Measurements from ENCODE around the gene TFF3.

TFF3 gene

GRCh38 chr21:42282021-42282420 lies 33.2 kb downstream of the TFF3 start:
- Histone ChIP-seq H3K4me1 (ENCODE audit: control insufficient read depth in 2 of 2, insufficient read depth in 2 of 2, low read length in 2 of 2) (no peaks in the 10 kb centered on the region), H3K27ac (ENCODE audit: low read depth in 2 of 2, low read length in 2 of 2) (no peak overlapping the region), H3K36me3 (ENCODE audit: control insufficient read depth in 2 of 2, insufficient read depth in 2 of 2, low read length in 2 of 2) (peaks cover 19 to 34% of the 10 kb centered on the region in 2 donors)

GRCh38 chr21:42281181-42281680 lies 34.0 kb downstream of the TFF3 start:
- no peak overlapping the region for H3K4me3 ChIP-seq (ENCODE audit: low read length in 2 of 2)
- H3K9me3 ChIP-seq (ENCODE audit: control insufficient read depth in 2 of 2, low read length in 2 of 2) = no peaks in the 10 kb centered on the region
- no peaks in the 10 kb centered on the region for H3K27me3 ChIP-seq (ENCODE audit: control insufficient read depth in 2 of 2, insufficient read depth in 2 of 2, low read length in 2 of 2)
- no peak overlapping the region for H3K9ac ChIP-seq (ENCODE audit: low read depth in 1 of 2, low read length in 2 of 2)
- no peaks in the 10 kb centered on the region for H3K4me1 ChIP-seq (ENCODE audit: control insufficient read depth in 2 of 2, insufficient read depth in 2 of 2, low read length in 2 of 2)
- peaks cover 20 to 35% of the 10 kb centered on the region in 2 donors for H3K36me3 ChIP-seq (ENCODE audit: control insufficient read depth in 2 of 2, insufficient read depth in 2 of 2, low read length in 2 of 2)
- H3K27ac ChIP-seq (ENCODE audit: low read depth in 2 of 2, low read length in 2 of 2) = no peak overlapping the region

More at GRCh38 chr21:42282021-42282420, 33.2 kb downstream of the TFF3 start:
- Histone ChIP-seq H3K4me3 (ENCODE audit: low read length in 2 of 2) (no peak overlapping the region), H3K27me3 (ENCODE audit: control insufficient read depth in 2 of 2, insufficient read depth in 2 of 2, low read length in 2 of 2) (no peaks in the 10 kb centered on the region), H3K9me3 (ENCODE audit: control insufficient read depth in 2 of 2, low read length in 2 of 2) (no peaks in the 10 kb centered on the region), H3K9ac (ENCODE audit: low read depth in 1 of 2, low read length in 2 of 2) (no peak overlapping the region)

- Histone ChIP-seq H3K9ac (ENCODE audit: low read depth in 1 of 2, low read length in 2 of 2) (no peak overlapping the region), H3K36me3 (ENCODE audit: control insufficient read depth in 2 of 2, insufficient read depth in 2 of 2, low read length in 2 of 2) (peaks cover 23 to 32% of the 10 kb centered on the region in 2 donors), H3K27me3 (ENCODE audit: control insufficient read depth in 2 of 2, insufficient read depth in 2 of 2, low read length in 2 of 2) (no peaks in the 10 kb centered on the region), H3K27ac (ENCODE audit: low read depth in 2 of 2, low read length in 2 of 2) (no peak overlapping the region), H3K4me3 (ENCODE audit: low read length in 2 of 2) (no peak overlapping the region), H3K4me1 (ENCODE audit: control insufficient read depth in 2 of 2, insufficient read depth in 2 of 2, low read length in 2 of 2) (no peaks in the 10 kb centered on the region), H3K9me3 (ENCODE audit: control insufficient read depth in 2 of 2, low read length in 2 of 2) (no peaks in the 10 kb centered on the region)
These were observed 34.6 kb downstream of the TFF3 start for GRCh38 chr21:42280356-42281180.

GRCh38 chr21:42279888-42280287 lies 35.3 kb downstream of the TFF3 start:
- no peak overlapping the region for H3K9ac ChIP-seq (ENCODE audit: low read depth in 1 of 2, low read length in 2 of 2)
- H3K27me3 ChIP-seq (ENCODE audit: control insufficient read depth in 2 of 2, insufficient read depth in 2 of 2, low read length in 2 of 2) = no peaks in the 10 kb centered on the region
- H3K36me3 ChIP-seq (ENCODE audit: control insufficient read depth in 2 of 2, insufficient read depth in 2 of 2, low read length in 2 of 2) = peaks cover 23 to 36% of the 10 kb centered on the region in 2 donors
- H3K4me3 ChIP-seq (ENCODE audit: low read length in 2 of 2) = no peak overlapping the region
- H3K27ac ChIP-seq (ENCODE audit: low read depth in 2 of 2, low read length in 2 of 2) = no peak overlapping the region
- no peaks in the 10 kb centered on the region for H3K9me3 ChIP-seq (ENCODE audit: control insufficient read depth in 2 of 2, low read length in 2 of 2)
- H3K4me1 ChIP-seq (ENCODE audit: control insufficient read depth in 2 of 2, insufficient read depth in 2 of 2, low read length in 2 of 2) = no peaks in the 10 kb centered on the region

- Histone ChIP-seq H3K4me1 (ENCODE audit: control insufficient read depth in 2 of 2, insufficient read depth in 2 of 2, low read length in 2 of 2) (no peaks in the 10 kb centered on the region), H3K27ac (ENCODE audit: low read depth in 2 of 2, low read length in 2 of 2) (no peak overlapping the region), H3K9ac (ENCODE audit: low read depth in 1 of 2, low read length in 2 of 2) (no peak overlapping the region), H3K27me3 (ENCODE audit: control insufficient read depth in 2 of 2, insufficient read depth in 2 of 2, low read length in 2 of 2) (no peaks in the 10 kb centered on the region), H3K9me3 (ENCODE audit: control insufficient read depth in 2 of 2, low read length in 2 of 2) (no peaks in the 10 kb centered on the region), H3K4me3 (ENCODE audit: low read length in 2 of 2) (no peak overlapping the region), H3K36me3 (ENCODE audit: control insufficient read depth in 2 of 2, insufficient read depth in 2 of 2, low read length in 2 of 2) (peaks cover 19 to 33% of the 10 kb centered on the region in 2 donors)
These were observed 35.8 kb downstream of the TFF3 start for GRCh38 chr21:42279341-42279871.

- H3K27me3 ChIP-seq (ENCODE audit: control insufficient read depth in 2 of 2, insufficient read depth in 2 of 2, low read length in 2 of 2) = no peaks in the 10 kb centered on the region
- no peak overlapping the region for H3K9ac ChIP-seq (ENCODE audit: low read depth in 1 of 2, low read length in 2 of 2)
- peaks cover 16 to 38% of the 10 kb centered on the region in 2 donors for H3K36me3 ChIP-seq (ENCODE audit: control insufficient read depth in 2 of 2, insufficient read depth in 2 of 2, low read length in 2 of 2)
- H3K4me3 ChIP-seq (ENCODE audit: low read length in 2 of 2) = no peak overlapping the region
- no peaks in the 10 kb centered on the region for H3K4me1 ChIP-seq (ENCODE audit: control insufficient read depth in 2 of 2, insufficient read depth in 2 of 2, low read length in 2 of 2)
- H3K9me3 ChIP-seq (ENCODE audit: control insufficient read depth in 2 of 2, low read length in 2 of 2) = no peaks in the 10 kb centered on the region
- no peak overlapping the region for H3K27ac ChIP-seq (ENCODE audit: low read depth in 2 of 2, low read length in 2 of 2)
These were observed 36.6 kb downstream of the TFF3 start for GRCh38 chr21:42278451-42279149.

- H3K9ac ChIP-seq (ENCODE audit: low read depth in 1 of 2, low read length in 2 of 2) = no peak overlapping the region
- no peaks in the 10 kb centered on the region for H3K9me3 ChIP-seq (ENCODE audit: control insufficient read depth in 2 of 2, low read length in 2 of 2)
- peaks cover 19 to 37% of the 10 kb centered on the region in 2 donors for H3K36me3 ChIP-seq (ENCODE audit: control insufficient read depth in 2 of 2, insufficient read depth in 2 of 2, low read length in 2 of 2)
- H3K27ac ChIP-seq (ENCODE audit: low read depth in 2 of 2, low read length in 2 of 2) = no peak overlapping the region
- H3K27me3 ChIP-seq (ENCODE audit: control insufficient read depth in 2 of 2, insufficient read depth in 2 of 2, low read length in 2 of 2) = no peaks in the 10 kb centered on the region
- H3K4me1 ChIP-seq (ENCODE audit: control insufficient read depth in 2 of 2, insufficient read depth in 2 of 2, low read length in 2 of 2) = no peaks in the 10 kb centered on the region
- H3K4me3 ChIP-seq (ENCODE audit: low read length in 2 of 2) = no peak overlapping the region
These were observed 37.6 kb downstream of the TFF3 start for GRCh38 chr21:42277593-42277992.

GRCh38 chr21:42276526-42277154 lies 38.6 kb downstream of the TFF3 start:
- Histone ChIP-seq H3K36me3 (ENCODE audit: control insufficient read depth in 2 of 2, insufficient read depth in 2 of 2, low read length in 2 of 2) (peaks cover 17 to 30% of the 10 kb centered on the region in 2 donors), H3K4me3 (ENCODE audit: low read length in 2 of 2) (no peak overlapping the region), H3K4me1 (ENCODE audit: control insufficient read depth in 2 of 2, insufficient read depth in 2 of 2, low read length in 2 of 2) (no peaks in the 10 kb centered on the region), H3K27ac (ENCODE audit: low read depth in 2 of 2, low read length in 2 of 2) (no peak overlapping the region), H3K9me3 (ENCODE audit: control insufficient read depth in 2 of 2, low read length in 2 of 2) (no peaks in the 10 kb centered on the region), H3K27me3 (ENCODE audit: control insufficient read depth in 2 of 2, insufficient read depth in 2 of 2, low read length in 2 of 2) (no peaks in the 10 kb centered on the region), H3K9ac (ENCODE audit: low read depth in 1 of 2, low read length in 2 of 2) (no peak overlapping the region)

GRCh38 chr21:42276076-42276475 lies 39.1 kb downstream of the TFF3 start:
- H3K27ac ChIP-seq (ENCODE audit: low read depth in 2 of 2, low read length in 2 of 2) = no peak overlapping the region
- no peaks in the 10 kb centered on the region for H3K27me3 ChIP-seq (ENCODE audit: control insufficient read depth in 2 of 2, insufficient read depth in 2 of 2, low read length in 2 of 2)
- H3K4me3 ChIP-seq (ENCODE audit: low read length in 2 of 2) = no peak overlapping the region
- H3K9ac ChIP-seq (ENCODE audit: low read depth in 1 of 2, low read length in 2 of 2) = no peak overlapping the region
- H3K9me3 ChIP-seq (ENCODE audit: control insufficient read depth in 2 of 2, low read length in 2 of 2) = no peaks in the 10 kb centered on the region
- no peaks in the 10 kb centered on the region for H3K4me1 ChIP-seq (ENCODE audit: control insufficient read depth in 2 of 2, insufficient read depth in 2 of 2, low read length in 2 of 2)
- H3K36me3 ChIP-seq (ENCODE audit: control insufficient read depth in 2 of 2, insufficient read depth in 2 of 2, low read length in 2 of 2) = peaks cover 17 to 33% of the 10 kb centered on the region in 2 donors
